LHCN-M2 (cell line): Measurements from ENCODE around the gene CHST15. TPM values are rescaled to one million over a fixed set of nuclear protein-coding genes. Genes with fewer than 3 reads are reported as not detected.

Experiments used
- DNase-seq: peaks from one replicate; pipeline ENCODE4 v3.0.0-alpha.2; 2012; ENCODE audit warnings: low read depth
- total RNA-seq: library from RNA; depleted of rRNA; stranded (reverse); fragments of >200 nt; gene quantifications from 2 replicates; pipeline ENCODE4 v1.2.3, GENCODE V29; 2014; rRNA removed

Gene CHST15
- total RNA-seq, 1 experiment from 2014 or later: 40.2 TPM

GRCh38 chr10:123972481-123973401 is 120.7 kb downstream of the CHST15 start:
- DNase-seq: no peak

GRCh38 chr10:123970927-123971286 is 122.5 kb downstream of the CHST15 start:
- DNase-seq: no peak

GRCh38 chr10:123970207-123970926 is 123.0 kb downstream of the CHST15 start:
- no peak for DNase-seq

- DNase-seq: peak; percentile 32
These were observed 125.7 kb downstream of the CHST15 start for GRCh38 chr10:123967626-123968243.

- DNase-seq: no peak
These were observed 126.5 kb downstream of the CHST15 start for GRCh38 chr10:123966896-123967231.

- DNase-seq: no peak
These were observed 127.2 kb downstream of the CHST15 start for GRCh38 chr10:123965973-123966895.

- no peak for DNase-seq
These were observed 128.4 kb downstream of the CHST15 start for GRCh38 chr10:123964953-123965352.

- DNase-seq: no peak
These were observed 130.5 kb downstream of the CHST15 start for GRCh38 chr10:123962756-123963530.

- no peak for DNase-seq
These were observed 135.2 kb downstream of the CHST15 start for GRCh38 chr10:123958241-123958640.

Other genes starting within 250 kb of the CHST15 start
- not detected in 2 replicates for gene CPXM2, start 201.8 kb downstream of the CHST15 start, total RNA-seq